ENCODE data around the gene PRPSAP2. TPM values are rescaled to one million over a fixed set of nuclear protein-coding genes. Genes with fewer than 3 reads are reported as not detected.

PRPSAP2 gene
- total RNA-seq, 6 donors from 2014 or later, result 16.6 to 39.8 (median 29.2) TPM

DNA sequence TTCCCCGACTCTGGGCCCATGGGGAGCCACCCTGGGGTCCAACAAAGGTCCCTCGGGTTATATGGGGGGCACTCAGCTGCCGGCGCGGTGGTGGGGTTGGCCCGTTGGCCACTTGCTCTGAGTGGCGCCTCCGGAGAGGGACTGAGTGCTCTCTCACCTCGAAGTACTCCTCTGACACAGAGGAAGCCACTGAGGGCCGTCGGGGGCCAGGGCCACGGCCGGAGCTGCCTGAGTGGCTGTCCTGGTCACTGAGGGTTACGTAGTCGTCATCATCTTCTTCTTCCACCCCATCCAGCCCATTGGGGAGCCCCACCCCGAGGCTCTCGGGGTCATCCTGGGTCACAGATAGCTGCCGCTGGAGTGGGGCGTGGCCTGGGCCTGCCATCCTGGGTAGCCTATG, 119.7 kb downstream of the PRPSAP2 start:
- 96% methylated on average over 13 to 19 of the region's 19 CpGs for WGBS, 2 donors
- Histone ChIP-seq H3K27me3 (no peaks in the 10 kb centered on the region), H3K4me1 (no peaks in the 10 kb centered on the region), H3K36me3 (peaks cover 0 to 26% (median 11%) of the 10 kb centered on the region in 4 donors), H3K27ac (no peak overlapping the region), H3K4me3 (no peak overlapping the region), H3K9me3 (no peaks in the 10 kb centered on the region)
- DNase-seq (no peak), ATAC-seq (ENCODE audit: low FRiP score in 2 of 2) (no peak)
- TF ChIP-seq EP300 (IDR thresholded peaks at IDR 0.05) (no peak), POLR2AphosphoS5 (IDR thresholded peaks at IDR 0.05) (no peak), POLR2A (IDR thresholded peaks at IDR 0.05) (no peak)

DNA sequence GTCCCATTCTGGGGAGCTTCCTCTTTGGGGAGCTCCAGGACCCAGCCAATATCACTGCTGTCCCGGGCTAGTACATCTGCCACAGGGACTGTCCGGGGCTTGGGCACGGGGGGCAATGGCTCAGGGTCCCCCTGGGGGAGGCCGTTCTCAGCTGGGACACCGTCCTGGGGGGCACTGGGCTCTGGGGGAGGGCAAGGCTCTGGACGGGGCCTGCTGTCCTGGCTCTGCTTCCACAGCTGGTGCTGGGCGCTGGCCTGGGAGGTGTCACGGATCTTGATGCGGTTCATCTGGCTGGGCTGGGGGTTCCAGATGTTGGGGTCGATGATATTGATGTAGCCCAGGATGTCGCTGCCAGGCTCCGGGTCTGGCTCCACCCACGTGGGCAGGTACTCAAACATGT, 120.1 kb downstream of the PRPSAP2 start:
- Histone ChIP-seq H3K4me1 (no peaks in the 10 kb centered on the region), H3K4me3 (no peak overlapping the region), H3K9me3 (no peaks in the 10 kb centered on the region), H3K36me3 (peaks cover 0 to 26% (median 11%) of the 10 kb centered on the region in 4 donors), H3K27ac (no peak overlapping the region), H3K27me3 (no peaks in the 10 kb centered on the region)
- WGBS, 2 donors, result 97 to 100% methylated on average over 1 to 11 of the region's 13 CpGs
- no peak for ATAC-seq (ENCODE audit: low FRiP score in 2 of 2)
- no peak for TF ChIP-seq EP300 (IDR thresholded peaks at IDR 0.05)
- no peak for TF ChIP-seq POLR2A (IDR thresholded peaks at IDR 0.05)
- TF ChIP-seq, protein P1, sequence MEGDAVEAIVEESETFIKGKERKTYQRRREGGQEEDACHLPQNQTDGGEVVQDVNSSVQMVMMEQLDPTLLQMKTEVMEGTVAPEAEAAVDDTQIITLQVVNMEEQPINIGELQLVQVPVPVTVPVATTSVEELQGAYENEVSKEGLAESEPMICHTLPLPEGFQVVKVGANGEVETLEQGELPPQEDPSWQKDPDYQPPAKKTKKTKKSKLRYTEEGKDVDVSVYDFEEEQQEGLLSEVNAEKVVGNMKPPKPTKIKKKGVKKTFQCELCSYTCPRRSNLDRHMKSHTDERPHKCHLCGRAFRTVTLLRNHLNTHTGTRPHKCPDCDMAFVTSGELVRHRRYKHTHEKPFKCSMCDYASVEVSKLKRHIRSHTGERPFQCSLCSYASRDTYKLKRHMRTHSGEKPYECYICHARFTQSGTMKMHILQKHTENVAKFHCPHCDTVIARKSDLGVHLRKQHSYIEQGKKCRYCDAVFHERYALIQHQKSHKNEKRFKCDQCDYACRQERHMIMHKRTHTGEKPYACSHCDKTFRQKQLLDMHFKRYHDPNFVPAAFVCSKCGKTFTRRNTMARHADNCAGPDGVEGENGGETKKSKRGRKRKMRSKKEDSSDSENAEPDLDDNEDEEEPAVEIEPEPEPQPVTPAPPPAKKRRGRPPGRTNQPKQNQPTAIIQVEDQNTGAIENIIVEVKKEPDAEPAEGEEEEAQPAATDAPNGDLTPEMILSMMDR (IDR thresholded peaks at IDR 0.05), result no peak
- TF ChIP-seq POLR2AphosphoS5 (IDR thresholded peaks at IDR 0.05), result no peak
- no peak for DNase-seq

DNA sequence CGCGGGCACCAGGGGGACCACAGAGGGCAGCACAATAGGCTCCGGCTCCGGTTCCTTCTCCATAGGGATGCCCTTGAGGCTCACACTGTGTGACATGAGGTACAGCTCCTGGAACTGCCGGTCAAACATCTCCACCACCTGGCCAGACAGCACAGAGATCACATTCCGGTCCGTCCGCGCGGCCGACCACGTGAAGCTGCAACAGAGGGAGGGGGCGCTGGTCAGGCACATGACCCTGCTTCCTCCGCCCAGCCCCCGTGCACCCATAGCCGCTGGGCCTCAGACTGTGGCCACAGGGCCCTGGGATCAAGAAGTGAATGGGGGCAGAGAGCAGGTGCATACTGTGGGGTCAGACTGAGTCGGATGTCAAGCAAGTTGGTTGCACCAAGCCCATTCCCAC, 120.7 kb downstream of the PRPSAP2 start:
- no peak for DNase-seq
- WGBS, 2 donors, result 96% methylated on average over 11 to 17 of the region's 17 CpGs
- no peak overlapping the region for H3K27ac ChIP-seq
- H3K4me3 ChIP-seq, result no peak overlapping the region
- H3K9me3 ChIP-seq, result no peaks in the 10 kb centered on the region
- TF ChIP-seq POLR2A (IDR thresholded peaks at IDR 0.05) (no peak), POLR2AphosphoS5 (IDR thresholded peaks at IDR 0.05) (no peak), EP300 (IDR thresholded peaks at IDR 0.05) (no peak)
- TF ChIP-seq, protein P1 (IDR thresholded peaks at IDR 0.05), result no peak
- H3K4me1 ChIP-seq, result no peaks in the 10 kb centered on the region
- ATAC-seq (ENCODE audit: low FRiP score in 2 of 2), result no peak
- peaks cover 0 to 26% (median 11%) of the 10 kb centered on the region in 4 donors for H3K36me3 ChIP-seq
- no peaks in the 10 kb centered on the region for H3K27me3 ChIP-seq

Small RNA genes lying within 50 kb of the gene (small RNA-seq; reads per million reads assigned to genes)
- 0 reads per million in 4 donors for gene RF00324

Other genes with a start within 250 kb of the PRPSAP2 start
- not detected for gene TBC1D28, start 213.7 kb upstream of the PRPSAP2 start, total RNA-seq
- 1 to 10 TPM; 1.2 to 4.6 (median 3.2) TPM for gene FOXO3B, start 175.8 kb upstream of the PRPSAP2 start, total RNA-seq
- 1 to 10 TPM in 1 of 6 donors, under 1 TPM in 3, not detected in 2; 0.15 to 2.7 (median 0.47) TPM for gene FBXW10, start 114.1 kb upstream of the PRPSAP2 start, total RNA-seq
- 10 to 100 TPM; 14.7 to 71.1 (median 34.9) TPM for gene TVP23B, start 76.9 kb upstream of the PRPSAP2 start, total RNA-seq
- gene SLC5A10, start 94.0 kb downstream of the PRPSAP2 start, total RNA-seq, result not detected
- gene FAM83G, start 146.6 kb downstream of the PRPSAP2 start, total RNA-seq, result 10 to 100 TPM in 4 of 6 donors, 1 to 10 TPM in 2; 3.1 to 17.2 (median 11.2) TPM
- 10 to 100 TPM in 1 of 6 donors, 1 to 10 TPM in 5; 3.1 to 11.3 (median 4.8) TPM for gene GRAP, start 188.8 kb downstream of the PRPSAP2 start, total RNA-seq

Data from upper lobe of left lung (tissue), 6 donors.